ENCODE results near the gene POC1A. TPM values are rescaled to one million over a fixed set of nuclear protein-coding genes. Genes with fewer than 3 reads are reported as not detected.

Gene POC1A
- total RNA-seq, 1 experiment from 2014 or later = 29.0 TPM

DNA sequence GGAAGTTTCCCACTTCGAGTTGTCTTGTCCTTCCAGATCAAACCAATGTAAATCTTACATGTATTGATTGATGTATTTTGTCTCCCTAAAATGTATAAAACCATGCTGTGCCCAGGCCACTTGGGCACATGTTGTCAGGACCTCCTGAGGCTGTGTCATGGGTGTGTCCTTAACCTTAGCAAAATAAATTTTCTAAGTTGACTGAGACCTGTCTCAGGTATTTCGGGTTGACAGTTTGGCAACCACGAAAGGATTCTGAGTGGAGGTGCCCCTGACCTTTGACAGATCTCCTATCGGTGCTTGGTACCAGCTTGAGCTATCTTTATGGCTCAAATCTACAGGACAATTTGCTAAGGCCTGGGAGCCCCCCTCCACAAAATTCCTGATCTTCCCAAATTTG lies 1.7 kb upstream of the POC1A start:
- Histone ChIP-seq H3K23me2 (ENCODE audit: insufficient read length, low read depth, low read length, poor library complexity, severe bottlenecking) (peaks cover 11% of the 10 kb centered on the region), H4K20me1 (ENCODE audit: control insufficient read depth, insufficient read depth, insufficient read length) (no peaks in the 10 kb centered on the region), H2BK12ac (ENCODE audit: insufficient read length, low read depth, low read length) (no peak overlapping the region), H4K5ac (ENCODE audit: insufficient read length, low read depth, low read length) (no peak overlapping the region), H3K9me3 (ENCODE audit: control insufficient read depth, low read depth, low read length) (no peaks in the 10 kb centered on the region), H3K79me1 (ENCODE audit: insufficient read depth, low read depth, low read length, poor library complexity, severe bottlenecking) (no peaks in the 10 kb centered on the region), H3K56ac (ENCODE audit: insufficient read length, low read depth, low read length) (no peak overlapping the region), H3K4me2 (ENCODE audit: insufficient read depth, insufficient read length, low read length) (no peak overlapping the region), H3K4ac (ENCODE audit: low read depth, low read length) (no peak overlapping the region), H4K8ac (replicated peaks; ENCODE audit: insufficient read length, low read depth, low read length) (no peak overlapping the region), H4K91ac (ENCODE audit: insufficient read length, low read depth, low read length) (no peak overlapping the region), H3T11ph (ENCODE audit: low read length) (no peak overlapping the region), H2BK120ac (ENCODE audit: low read depth, low read length, poor library complexity, severe bottlenecking) (no peak overlapping the region), H3K23ac (ENCODE audit: insufficient read length, low read depth, low read length) (no peak overlapping the region), H2AFZ (ENCODE audit: low read length) (no peak overlapping the region), H3K27me3 (ENCODE audit: insufficient read depth, low read length) (no peaks in the 10 kb centered on the region), H3K27ac (ENCODE audit: insufficient read length, low read depth, low read length) (no peak overlapping the region), H2BK5ac (ENCODE audit: insufficient read length, low read length) (no peak overlapping the region), H2BK15ac (ENCODE audit: low read depth, low read length) (no peak overlapping the region), H3K79me2 (ENCODE audit: insufficient read depth, low read length) (no peaks in the 10 kb centered on the region), H3K18ac (ENCODE audit: insufficient read length, low read depth, low read length) (no peak overlapping the region), H3K4me1 (ENCODE audit: insufficient read depth, low read length) (no peaks in the 10 kb centered on the region; the same call in 1 of the 2 replicates), H2AK5ac (ENCODE audit: insufficient read length, low read length) (no peak overlapping the region), H3K9ac (ENCODE audit: extremely low read depth, insufficient read length, low read length) (no peak overlapping the region), H3K14ac (ENCODE audit: insufficient read depth, low read length) (no peak overlapping the region), H2BK20ac (ENCODE audit: low read depth, low read length, poor library complexity, severe bottlenecking) (no peak overlapping the region)
- no peak for DNase-seq
- H3K27me3 Mint-ChIP-seq (ENCODE audit: low read depth) = no peaks in the 10 kb centered on the region
- peak overlapping the region; percentile 42 to 48; a peak in 3 of 5 replicates for H3K4me3 Mint-ChIP-seq
- WGBS (ENCODE audit: extremely low coverage, insufficient read length, low lambda C conversion rate) = no CpG with 5 or more reads among the region's 4 CpGs
- H3K4me1 Mint-ChIP-seq = peaks cover 15 to 25% of the 10 kb centered on the region in 2 experiments
- H3K36me3 Mint-ChIP-seq (ENCODE audit: insufficient read depth in 1 of 3, low read depth in 3 of 3) = no peaks in the 10 kb centered on the region; a peak in 1 of 7 replicates
- TF ChIP-seq, protein P1, sequence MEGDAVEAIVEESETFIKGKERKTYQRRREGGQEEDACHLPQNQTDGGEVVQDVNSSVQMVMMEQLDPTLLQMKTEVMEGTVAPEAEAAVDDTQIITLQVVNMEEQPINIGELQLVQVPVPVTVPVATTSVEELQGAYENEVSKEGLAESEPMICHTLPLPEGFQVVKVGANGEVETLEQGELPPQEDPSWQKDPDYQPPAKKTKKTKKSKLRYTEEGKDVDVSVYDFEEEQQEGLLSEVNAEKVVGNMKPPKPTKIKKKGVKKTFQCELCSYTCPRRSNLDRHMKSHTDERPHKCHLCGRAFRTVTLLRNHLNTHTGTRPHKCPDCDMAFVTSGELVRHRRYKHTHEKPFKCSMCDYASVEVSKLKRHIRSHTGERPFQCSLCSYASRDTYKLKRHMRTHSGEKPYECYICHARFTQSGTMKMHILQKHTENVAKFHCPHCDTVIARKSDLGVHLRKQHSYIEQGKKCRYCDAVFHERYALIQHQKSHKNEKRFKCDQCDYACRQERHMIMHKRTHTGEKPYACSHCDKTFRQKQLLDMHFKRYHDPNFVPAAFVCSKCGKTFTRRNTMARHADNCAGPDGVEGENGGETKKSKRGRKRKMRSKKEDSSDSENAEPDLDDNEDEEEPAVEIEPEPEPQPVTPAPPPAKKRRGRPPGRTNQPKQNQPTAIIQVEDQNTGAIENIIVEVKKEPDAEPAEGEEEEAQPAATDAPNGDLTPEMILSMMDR (conservative IDR thresholded peaks at IDR 0.05) = no peak
- no peak overlapping the region; a peak in 1 of 7 replicates for H3K27ac Mint-ChIP-seq
- no peaks in the 10 kb centered on the region for H3K9me3 Mint-ChIP-seq

Data from H9 (cell line).